Type B pancreatic cell (in vitro differentiated cells): Measurements from ENCODE around the gene SAMD15. TPM values are rescaled to one million over a fixed set of nuclear protein-coding genes. Genes with fewer than 3 reads are reported as not detected.
"Not testable (repeated sequence)": the region's sequence is repeated elsewhere in the genome, so short reads cannot be mapped to it uniquely, and the experiment has no call there.

Source experiments
- DNase-seq: peaks from one replicate; pipeline ENCODE4 v3.0.0; 2021; ENCODE audit warnings: mixed read lengths; ENCODE audit not compliant: unreplicated experiment; ENCODE audit errors: extremely low spot score
- H3K27ac Mint-ChIP-seq: 2 replicates; pipeline ENCODE4 v1.8.0; 2021; ENCODE audit warnings: mild to moderate bottlenecking, mixed read lengths
- H3K27me3 Mint-ChIP-seq: 2 replicates; pipeline ENCODE4 v1.8.0; 2021; ENCODE audit warnings: mixed read lengths
- H3K36me3 Mint-ChIP-seq: 2 replicates; pipeline ENCODE4 v1.8.0; 2021; ENCODE audit warnings: mixed read lengths
- H3K4me1 Mint-ChIP-seq: one replicate; pipeline ENCODE4 v1.8.0; 2021; ENCODE audit warnings: mixed read lengths; ENCODE audit not compliant: unreplicated experiment
- H3K4me3 Mint-ChIP-seq: 2 replicates; pipeline ENCODE4 v1.8.0; 2021; ENCODE audit warnings: mild to moderate bottlenecking, mixed read lengths
- H3K9me3 Mint-ChIP-seq: 2 replicates; pipeline ENCODE4 v1.8.0; 2021; ENCODE audit warnings: mixed read lengths
- long read RNA-seq: library from polyadenylated mRNA; unstranded; transcript quantifications from one replicate; pipeline ENCODE4 v2.0.0, GENCODE V29; 2020
- total RNA-seq: library from RNA; stranded (reverse); gene quantifications from 2 replicates; pipeline ENCODE4 v1.2.1, GENCODE V29; 2021; ENCODE audit warnings: low replicate concordance
- TF ChIP-seq, protein P1 (sequence below): fragments of 200-600 bp; sonication (generic); conservative IDR thresholded peaks from 2 replicates; pipeline ENCODE4 v1.5.0; 2021; ENCODE audit warnings: antibody characterized with exemption, mild to moderate bottlenecking

The SAMD15 gene
- 4.0 and 9.7 TPM in 2 replicates for total RNA-seq
- long read RNA-seq, partial matches to known transcripts: 0 of 4 reads
- long read RNA-seq, other reads (novel, unspliced or antisense): 3 of 4 reads

DNA sequence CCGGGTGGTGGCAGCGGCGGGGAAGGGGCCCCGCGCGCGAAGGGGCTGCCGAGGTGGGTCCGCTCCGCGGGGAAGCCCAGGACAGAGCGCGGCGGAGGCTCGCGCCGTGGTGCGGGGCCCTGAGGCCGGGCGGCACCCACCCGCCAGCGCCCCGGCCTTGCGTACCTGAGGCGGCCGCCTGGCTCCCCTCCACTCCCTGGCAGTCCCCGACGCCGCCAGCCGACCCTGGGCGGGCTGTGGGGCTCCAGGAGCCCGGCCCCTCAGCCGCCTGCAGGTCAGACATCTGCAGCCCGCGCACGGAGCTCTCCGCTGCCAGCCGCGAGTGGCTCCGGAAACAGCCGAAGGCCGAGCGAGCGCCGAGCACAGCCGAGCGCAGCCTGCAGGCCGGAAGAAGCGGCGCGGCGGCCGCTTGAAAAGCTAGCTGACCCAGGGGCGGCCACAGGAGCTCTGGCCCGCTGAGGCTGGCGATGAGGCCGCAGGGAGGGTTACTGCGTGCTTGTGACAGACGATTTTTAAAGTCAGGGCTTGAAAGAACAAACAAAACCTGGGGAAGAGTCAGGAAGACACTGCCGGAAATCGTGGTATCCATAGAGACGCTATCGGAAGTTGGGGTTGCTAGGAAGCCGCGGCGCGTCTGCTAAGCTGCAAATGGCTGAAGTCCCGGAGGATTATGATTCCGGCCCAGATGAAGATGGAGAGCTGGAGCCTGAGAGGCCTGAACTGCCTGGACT, at the start of gene SAMD15, which contains the start of gene TMED8:
Gene SAMD15 (plus strand): TSS at position 609 of the 731 bp plus-strand sequence. CDS start 40 bp downstream, at position 649.
Gene TMED8 (minus strand): TSS at position 324 of the 731 bp plus-strand sequence. CDS start 41 bp downstream, at position 283.
- Mint-ChIP-seq H3K4me3 (peak within 1 kb of the TSS; percentile 90), H3K27me3 (no peaks in the 10 kb centered on the region), H3K27ac (peak within 1 kb of the TSS; percentile 84), H3K4me1 (peaks cover 22% of the 10 kb centered on the region), H3K36me3 (peaks cover 3% of the 10 kb centered on the region), H3K9me3 (no peaks in the 10 kb centered on the region)
- DNase-seq: peak; percentile 90
- TF ChIP-seq, protein P1, sequence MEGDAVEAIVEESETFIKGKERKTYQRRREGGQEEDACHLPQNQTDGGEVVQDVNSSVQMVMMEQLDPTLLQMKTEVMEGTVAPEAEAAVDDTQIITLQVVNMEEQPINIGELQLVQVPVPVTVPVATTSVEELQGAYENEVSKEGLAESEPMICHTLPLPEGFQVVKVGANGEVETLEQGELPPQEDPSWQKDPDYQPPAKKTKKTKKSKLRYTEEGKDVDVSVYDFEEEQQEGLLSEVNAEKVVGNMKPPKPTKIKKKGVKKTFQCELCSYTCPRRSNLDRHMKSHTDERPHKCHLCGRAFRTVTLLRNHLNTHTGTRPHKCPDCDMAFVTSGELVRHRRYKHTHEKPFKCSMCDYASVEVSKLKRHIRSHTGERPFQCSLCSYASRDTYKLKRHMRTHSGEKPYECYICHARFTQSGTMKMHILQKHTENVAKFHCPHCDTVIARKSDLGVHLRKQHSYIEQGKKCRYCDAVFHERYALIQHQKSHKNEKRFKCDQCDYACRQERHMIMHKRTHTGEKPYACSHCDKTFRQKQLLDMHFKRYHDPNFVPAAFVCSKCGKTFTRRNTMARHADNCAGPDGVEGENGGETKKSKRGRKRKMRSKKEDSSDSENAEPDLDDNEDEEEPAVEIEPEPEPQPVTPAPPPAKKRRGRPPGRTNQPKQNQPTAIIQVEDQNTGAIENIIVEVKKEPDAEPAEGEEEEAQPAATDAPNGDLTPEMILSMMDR: peak; percentile 49

GRCh38 chr14:77329872-77330271, 47.3 kb upstream of the SAMD15 start:
- Mint-ChIP-seq H3K27ac (no peak overlapping the region), H3K4me1 (peaks cover 3% of the 10 kb centered on the region), H3K36me3 (no peaks in the 10 kb centered on the region), H3K4me3 (no peak overlapping the region), H3K9me3 (no peaks in the 10 kb centered on the region), H3K27me3 (no peaks in the 10 kb centered on the region)
- no peak for DNase-seq
- TF ChIP-seq, protein P1: no peak

DNA sequence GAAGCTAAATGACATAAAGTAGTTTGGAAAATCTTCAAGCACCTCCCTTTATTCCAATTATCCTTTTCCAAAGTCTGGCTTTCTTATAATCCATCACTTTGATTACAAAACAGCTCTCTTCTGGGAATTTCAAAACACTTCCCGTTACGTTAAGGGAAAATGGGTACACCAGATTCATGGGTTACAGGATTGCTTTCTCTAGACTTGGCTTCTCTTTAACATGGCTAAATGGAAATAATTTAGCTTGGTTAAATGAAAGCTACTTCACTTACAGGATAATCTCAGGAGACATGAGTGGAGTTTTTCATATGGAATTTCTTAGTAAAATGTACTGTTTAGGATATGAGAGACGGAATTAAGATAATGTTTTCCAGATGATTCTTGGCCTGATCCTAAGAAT, 41.6 kb upstream of the SAMD15 start:
- no peak overlapping the region for H3K4me3 Mint-ChIP-seq
- no peak overlapping the region for H3K27ac Mint-ChIP-seq
- peaks cover 33% of the 10 kb centered on the region for H3K4me1 Mint-ChIP-seq
- H3K27me3 Mint-ChIP-seq: no peaks in the 10 kb centered on the region
- TF ChIP-seq, protein P1: no peak
- H3K36me3 Mint-ChIP-seq: peaks cover 4% of the 10 kb centered on the region
- H3K9me3 Mint-ChIP-seq: no peaks in the 10 kb centered on the region
- DNase-seq: no peak

- H3K9me3 Mint-ChIP-seq, DNase-seq, H3K27ac Mint-ChIP-seq, H3K4me3 Mint-ChIP-seq, H3K27me3 Mint-ChIP-seq, H3K36me3 Mint-ChIP-seq: not testable (repeated sequence)
- H3K4me1 Mint-ChIP-seq: peaks cover 33% of the 10 kb centered on the region
These were observed 39.9 kb upstream of the SAMD15 start for GRCh38 chr14:77337255-77337654.

GRCh38 chr14:77337880-77338279, 39.3 kb upstream of the SAMD15 start:
- peaks cover 15% of the 10 kb centered on the region for H3K36me3 Mint-ChIP-seq
- H3K27me3 Mint-ChIP-seq: no peaks in the 10 kb centered on the region
- no peak overlapping the region for H3K4me3 Mint-ChIP-seq
- H3K27ac Mint-ChIP-seq: no peak overlapping the region
- no peaks in the 10 kb centered on the region for H3K9me3 Mint-ChIP-seq
- H3K4me1 Mint-ChIP-seq: peaks cover 37% of the 10 kb centered on the region
- TF ChIP-seq, protein P1: no peak
- no peak for DNase-seq

DNA sequence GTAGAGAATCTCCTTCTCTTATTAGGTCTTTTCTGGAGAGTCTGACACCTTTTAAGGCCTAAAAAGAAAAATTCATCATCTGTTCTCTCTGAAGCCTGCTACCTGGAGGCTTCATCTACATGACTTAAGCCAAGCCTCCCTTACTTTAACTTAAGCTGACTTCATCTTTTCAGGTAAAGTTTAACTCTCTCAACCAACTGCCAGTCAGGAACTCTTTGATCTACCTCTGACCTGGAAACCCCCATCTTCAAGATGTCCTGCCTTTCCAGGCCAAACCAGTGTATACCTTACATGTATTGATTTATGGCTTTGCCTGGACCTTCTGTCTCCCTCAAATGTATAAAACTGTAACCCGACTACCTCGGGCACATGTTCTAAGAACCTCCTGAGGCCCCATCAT, 38.9 kb upstream of the SAMD15 start:
- Mint-ChIP-seq H3K36me3 (peaks cover 20% of the 10 kb centered on the region), H3K27me3 (no peaks in the 10 kb centered on the region), H3K9me3 (no peaks in the 10 kb centered on the region), H3K27ac (no peak overlapping the region), H3K4me1 (peaks cover 41% of the 10 kb centered on the region), H3K4me3 (no peak overlapping the region)
- no peak for DNase-seq
- TF ChIP-seq, protein P1: no peak
